Testis (tissue), 2 donors: ENCODE data around the gene MAP2K2.

Experiments used
- CTCF ChIP-seq, 3 experiments: fragments of 450-650 bp in 2 of 3; fragments of 200-600 bp in 1 of 3; sonication (generic) in 1 of 3; IDR thresholded peaks; one replicate each; pipeline ENCODE4 v1.5.1; 2016 to 2019; ENCODE audit warnings: antibody characterized with exemption in 3 of 3, mild to moderate bottlenecking in 2 of 3, moderate library complexity in 1 of 3
- POLR2A ChIP-seq: fragments of 450-650 bp; IDR thresholded peaks from one replicate; pipeline ENCODE4 v1.6.1; 2017; ENCODE audit warnings: antibody characterized with exemption, mild to moderate bottlenecking, moderate library complexity

- TF ChIP-seq POLR2A (no peak), CTCF (IDR thresholded peaks at IDR 0.05) (peak in 2 of 3 experiments; percentile 38 to 48)
These were observed 16.4 kb upstream of the MAP2K2 start for GRCh38 chr19:4140237-4140711.
